WTC11 (cell line): ENCODE measurements around the gene SND1.

Experiments
- RELA ChIP-seq: sonication (generic); formaldehyde crosslinking; IDR thresholded peaks from 2 replicates; pipeline ENCODE4 v1.8.1; 2022; ENCODE audit warnings: missing genetic modification reagents, mild to moderate bottlenecking, borderline replicate concordance
- TF ChIP-seq, protein P1 (sequence below): fragments of 200-600 bp; IDR thresholded peaks from 2 replicates; pipeline ENCODE4 v1.8.0; 2022; ENCODE audit warnings: antibody characterized with exemption

DNA sequence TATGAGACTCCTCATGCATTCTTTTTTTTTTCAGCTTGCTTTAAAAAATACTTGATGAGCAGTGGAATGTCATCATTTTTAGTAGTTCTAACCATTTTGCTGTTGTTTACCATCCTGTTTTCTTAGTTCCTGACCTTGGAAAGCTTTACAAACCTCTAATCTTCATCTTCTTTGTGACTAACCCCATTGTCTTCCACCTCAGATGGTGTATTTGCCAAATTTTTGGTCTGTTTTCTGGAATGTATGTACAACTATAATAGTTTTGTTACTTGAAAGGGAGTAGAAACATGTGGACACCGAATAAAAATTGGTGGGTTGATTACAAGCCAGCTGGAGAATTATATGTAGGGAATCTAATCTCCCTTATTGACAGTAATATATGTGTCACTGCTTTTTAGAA is 172.7 kb downstream of the SND1 start:
- no peak for TF ChIP-seq RELA (CRISPR knock-in tag)
- TF ChIP-seq, protein P1, sequence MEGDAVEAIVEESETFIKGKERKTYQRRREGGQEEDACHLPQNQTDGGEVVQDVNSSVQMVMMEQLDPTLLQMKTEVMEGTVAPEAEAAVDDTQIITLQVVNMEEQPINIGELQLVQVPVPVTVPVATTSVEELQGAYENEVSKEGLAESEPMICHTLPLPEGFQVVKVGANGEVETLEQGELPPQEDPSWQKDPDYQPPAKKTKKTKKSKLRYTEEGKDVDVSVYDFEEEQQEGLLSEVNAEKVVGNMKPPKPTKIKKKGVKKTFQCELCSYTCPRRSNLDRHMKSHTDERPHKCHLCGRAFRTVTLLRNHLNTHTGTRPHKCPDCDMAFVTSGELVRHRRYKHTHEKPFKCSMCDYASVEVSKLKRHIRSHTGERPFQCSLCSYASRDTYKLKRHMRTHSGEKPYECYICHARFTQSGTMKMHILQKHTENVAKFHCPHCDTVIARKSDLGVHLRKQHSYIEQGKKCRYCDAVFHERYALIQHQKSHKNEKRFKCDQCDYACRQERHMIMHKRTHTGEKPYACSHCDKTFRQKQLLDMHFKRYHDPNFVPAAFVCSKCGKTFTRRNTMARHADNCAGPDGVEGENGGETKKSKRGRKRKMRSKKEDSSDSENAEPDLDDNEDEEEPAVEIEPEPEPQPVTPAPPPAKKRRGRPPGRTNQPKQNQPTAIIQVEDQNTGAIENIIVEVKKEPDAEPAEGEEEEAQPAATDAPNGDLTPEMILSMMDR, result no peak
